MM.1S (cell line): Measurements from ENCODE around the gene AP1B1.
"Not testable (repeated sequence)": the region's sequence is repeated elsewhere in the genome, so short reads cannot be mapped to it uniquely, and the experiment has no call there.

Experiments
- DNase-seq: peaks from one replicate; pipeline ENCODE4 v3.0.0-alpha.2; 2015
- H2AFZ ChIP-seq: fragments of 300-600 bp; sonication (generic); 2 replicates; pipeline ENCODE4 v1.6.0; 2016; ENCODE audit warnings: antibody characterized with exemption, low read length
- H3F3A ChIP-seq: fragments of 300-600 bp; sonication (generic); 2 replicates; pipeline ENCODE4 v1.6.1; 2016; ENCODE audit warnings: mild to moderate bottlenecking, antibody characterized with exemption, low read length, moderate library complexity, mixed read lengths; ENCODE audit not compliant: insufficient read depth
- H3K27ac ChIP-seq: fragments of 300-600 bp; sonication (generic); 2 replicates; pipeline ENCODE4 v1.5.1; 2016; ENCODE audit warnings: mild to moderate bottlenecking, low read length
- H3K27me3 ChIP-seq: fragments of 300-600 bp; sonication (generic); replicated peaks from 2 replicates; pipeline ENCODE4 v1.6.0; 2016; ENCODE audit warnings: low read length; ENCODE audit not compliant: insufficient read depth
- H3K36me3 ChIP-seq: fragments of 300-600 bp; sonication (generic); replicated peaks from 2 replicates; pipeline ENCODE4 v1.6.1; 2016; ENCODE audit warnings: mild to moderate bottlenecking, low read length, mixed read lengths; ENCODE audit not compliant: insufficient read depth
- H3K4me1 ChIP-seq: fragments of 300-600 bp; sonication (generic); 2 replicates; pipeline ENCODE4 v1.6.1; 2016; ENCODE audit warnings: low read length, mixed read lengths
- H3K4me2 ChIP-seq: fragments of 300-600 bp; sonication (generic); 2 replicates; pipeline ENCODE4 v1.6.0; 2016; ENCODE audit warnings: low read depth, low read length
- H3K4me3 ChIP-seq: fragments of 300-600 bp; sonication (generic); 2 replicates; pipeline ENCODE4 v1.5.1; 2016; ENCODE audit warnings: low read length, mixed read lengths
- H3K79me2 ChIP-seq: fragments of 300-600 bp; sonication (generic); 2 replicates; pipeline ENCODE4 v1.6.1; 2016; ENCODE audit warnings: mixed run types, low read length, mixed read lengths
- H3K9ac ChIP-seq: fragments of 300-600 bp; sonication (generic); 2 replicates; pipeline ENCODE4 v1.6.1; 2016; ENCODE audit warnings: low read length, mixed read lengths
- H3K9me2 ChIP-seq: fragments of 300-600 bp; sonication (generic); replicated peaks from 2 replicates; pipeline ENCODE4 v1.6.1; 2016; ENCODE audit warnings: mild to moderate bottlenecking, low read length, mixed read lengths; ENCODE audit not compliant: insufficient read depth
- H3K9me3 ChIP-seq: fragments of 300-600 bp; sonication (generic); replicated peaks from 2 replicates; pipeline ENCODE4 v1.6.1; 2016; ENCODE audit warnings: mild to moderate bottlenecking, low read length, mixed read lengths; ENCODE audit not compliant: insufficient read depth
- H4K20me1 ChIP-seq: fragments of 300-600 bp; sonication (generic); 2 replicates; pipeline ENCODE4 v1.6.1; 2016; ENCODE audit warnings: mild to moderate bottlenecking, low read length, moderate library complexity, mixed read lengths; ENCODE audit not compliant: insufficient read depth
- EZH2 ChIP-seq: fragments of 300-600 bp; sonication (generic); optimal IDR thresholded peaks from 2 replicates; pipeline ENCODE3; 2017; ENCODE audit warnings: low read depth, mild to moderate bottlenecking, antibody characterized with exemption, low read length, mixed read lengths
- EZH2phosphoT487 ChIP-seq: fragments of 300-600 bp; sonication (generic); IDR thresholded peaks from 2 replicates; pipeline ENCODE4 v1.6.1; 2018; ENCODE audit warnings: antibody characterized with exemption, low read length
- TF ChIP-seq, protein P1 (sequence below): fragments of 300-600 bp; sonication (generic); IDR thresholded peaks from 2 replicates; pipeline ENCODE4 v1.5.1; 2016; ENCODE audit warnings: antibody characterized with exemption, low read length, mixed read lengths

AP1B1 gene

DNA sequence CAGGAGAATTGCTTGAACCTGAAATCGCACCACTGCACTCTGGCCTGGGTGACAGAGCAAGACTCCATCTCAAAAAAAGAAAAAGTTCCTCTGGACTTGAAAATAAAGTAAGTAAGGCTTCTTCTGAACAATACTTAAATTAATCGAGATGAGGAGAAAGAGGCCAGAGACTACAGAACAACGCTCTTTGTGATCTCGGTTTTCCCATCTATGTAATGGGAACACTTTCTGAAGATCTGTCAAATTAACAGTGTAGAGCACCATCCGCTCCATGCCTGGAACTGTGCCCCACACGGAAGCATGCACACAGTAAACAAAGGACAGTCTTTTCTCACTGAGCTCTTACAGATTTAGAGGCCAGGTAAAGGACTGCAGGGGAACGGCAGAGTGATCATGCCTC lies 9.1 kb downstream of the AP1B1 start:
- H3K27me3 ChIP-seq = no peaks in the 10 kb centered on the region
- H4K20me1 ChIP-seq = no peaks in the 10 kb centered on the region
- no peak overlapping the region for H3K4me3 ChIP-seq
- no peak for DNase-seq
- peaks cover 86% of the 10 kb centered on the region for H3K79me2 ChIP-seq
- no peak overlapping the region for H3K9ac ChIP-seq
- no peaks in the 10 kb centered on the region for H3K9me2 ChIP-seq
- peaks cover 9% of the 10 kb centered on the region for H3F3A ChIP-seq
- H3K9me3 ChIP-seq = no peaks in the 10 kb centered on the region
- H3K36me3 ChIP-seq = no peaks in the 10 kb centered on the region
- H2AFZ ChIP-seq = no peak overlapping the region
- no peak overlapping the region for H3K27ac ChIP-seq
- TF ChIP-seq, protein P1, sequence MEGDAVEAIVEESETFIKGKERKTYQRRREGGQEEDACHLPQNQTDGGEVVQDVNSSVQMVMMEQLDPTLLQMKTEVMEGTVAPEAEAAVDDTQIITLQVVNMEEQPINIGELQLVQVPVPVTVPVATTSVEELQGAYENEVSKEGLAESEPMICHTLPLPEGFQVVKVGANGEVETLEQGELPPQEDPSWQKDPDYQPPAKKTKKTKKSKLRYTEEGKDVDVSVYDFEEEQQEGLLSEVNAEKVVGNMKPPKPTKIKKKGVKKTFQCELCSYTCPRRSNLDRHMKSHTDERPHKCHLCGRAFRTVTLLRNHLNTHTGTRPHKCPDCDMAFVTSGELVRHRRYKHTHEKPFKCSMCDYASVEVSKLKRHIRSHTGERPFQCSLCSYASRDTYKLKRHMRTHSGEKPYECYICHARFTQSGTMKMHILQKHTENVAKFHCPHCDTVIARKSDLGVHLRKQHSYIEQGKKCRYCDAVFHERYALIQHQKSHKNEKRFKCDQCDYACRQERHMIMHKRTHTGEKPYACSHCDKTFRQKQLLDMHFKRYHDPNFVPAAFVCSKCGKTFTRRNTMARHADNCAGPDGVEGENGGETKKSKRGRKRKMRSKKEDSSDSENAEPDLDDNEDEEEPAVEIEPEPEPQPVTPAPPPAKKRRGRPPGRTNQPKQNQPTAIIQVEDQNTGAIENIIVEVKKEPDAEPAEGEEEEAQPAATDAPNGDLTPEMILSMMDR = no peak
- TF ChIP-seq EZH2phosphoT487 (no peak), EZH2 (no peak)
- H3K4me2 ChIP-seq = no peak overlapping the region
- H3K4me1 ChIP-seq = peaks cover 24% of the 10 kb centered on the region

DNA sequence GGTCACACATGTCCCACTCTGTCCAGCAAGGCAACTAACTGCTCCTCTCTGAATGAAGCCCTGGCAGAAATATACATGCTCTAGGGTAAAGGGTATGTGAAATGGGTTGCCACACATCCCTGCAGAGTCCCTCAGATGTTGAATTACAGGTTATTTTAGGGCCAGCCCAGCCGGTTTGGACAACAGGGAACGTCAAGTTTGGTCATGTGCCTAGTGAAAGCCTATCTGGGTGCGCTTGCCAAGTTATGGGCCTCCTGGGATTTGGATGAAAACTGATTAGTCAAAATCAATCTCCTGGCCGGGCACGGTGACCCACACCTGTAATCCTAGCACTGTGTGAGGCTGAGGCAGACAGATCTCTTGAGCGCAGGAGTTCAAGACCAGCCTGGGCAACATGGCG lies 10.4 kb downstream of the AP1B1 start:
- DNase-seq = no peak
- TF ChIP-seq, protein P1 = no peak
- Histone ChIP-seq H3K27ac (peak overlapping the region; percentile 37; the same call in 1 of the 2 replicates), H4K20me1 (no peaks in the 10 kb centered on the region), H3K27me3 (no peaks in the 10 kb centered on the region), H3K9ac (no peak overlapping the region), H3K79me2 (peaks cover 86% of the 10 kb centered on the region), H3K4me3 (no peak overlapping the region), H3K9me2 (no peaks in the 10 kb centered on the region), H3K9me3 (no peaks in the 10 kb centered on the region), H3K36me3 (no peaks in the 10 kb centered on the region), H3F3A (peaks cover 11% of the 10 kb centered on the region), H2AFZ (no peak overlapping the region), H3K4me2 (0 out of 2 replicates have a peak overlapping the region, but pooled peaks have one; percentile 20), H3K4me1 (peaks cover 27% of the 10 kb centered on the region)

DNA sequence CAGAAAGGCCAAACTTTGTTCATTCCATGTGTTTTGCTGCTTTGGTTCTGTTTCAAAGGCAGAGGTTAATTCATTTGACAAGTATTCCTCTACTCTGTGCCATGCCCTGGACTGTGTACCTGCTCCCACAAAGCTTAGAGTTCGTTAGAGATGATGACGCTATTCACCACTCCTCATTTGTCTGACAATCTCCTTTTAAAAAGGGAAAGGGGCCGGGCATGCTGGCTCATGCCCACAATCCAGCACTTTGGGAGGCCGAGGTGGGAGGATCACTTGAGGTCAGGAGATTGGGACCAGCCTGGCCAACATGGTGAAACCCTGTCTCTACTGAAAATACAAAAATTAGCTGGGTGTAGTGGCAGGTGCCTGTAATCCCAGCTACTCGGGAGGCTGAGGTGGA lies 11.7 kb downstream of the AP1B1 start:
- H2AFZ ChIP-seq, H3K9me2 ChIP-seq, DNase-seq, H3K4me2 ChIP-seq, H3K36me3 ChIP-seq, H3K9me3 ChIP-seq, H3K9ac ChIP-seq, H3K27ac ChIP-seq, H4K20me1 ChIP-seq, H3K27me3 ChIP-seq, H3K4me3 ChIP-seq: not testable (repeated sequence)
- H3K4me1 ChIP-seq = peaks cover 27% of the 10 kb centered on the region
- peaks cover 86% of the 10 kb centered on the region for H3K79me2 ChIP-seq
- H3F3A ChIP-seq = peaks cover 11% of the 10 kb centered on the region

DNA sequence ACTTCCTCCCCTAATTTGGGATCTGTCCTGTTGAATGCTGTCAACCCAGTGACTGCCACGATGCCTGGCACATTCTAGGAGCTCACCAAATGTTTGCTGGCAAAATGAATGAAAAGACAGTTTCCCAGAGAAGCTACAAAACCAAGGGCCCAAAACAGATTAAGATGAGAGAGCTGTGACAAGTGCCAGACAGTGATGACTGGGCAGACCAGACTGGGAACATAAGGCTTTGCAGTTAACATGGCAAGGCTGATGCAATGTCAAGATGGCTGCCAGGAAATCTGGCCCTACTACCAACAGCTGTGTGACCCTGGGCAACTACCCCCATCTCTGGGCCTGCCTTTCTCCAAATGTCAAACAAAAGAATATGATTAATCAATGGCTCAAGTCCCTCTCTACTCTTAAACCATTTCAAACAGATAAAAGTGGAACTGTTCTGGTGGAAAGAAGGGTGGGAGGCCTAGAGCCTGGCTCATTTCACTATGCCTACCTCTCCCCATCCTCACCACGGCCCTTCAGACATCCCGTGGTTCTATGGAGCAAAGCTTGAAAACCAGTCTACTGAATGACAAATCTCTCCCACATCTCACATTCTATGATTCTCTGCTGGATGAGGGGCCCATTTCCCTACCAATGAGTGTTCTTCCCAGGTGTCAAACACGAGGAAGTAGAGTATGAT lies 12.8 kb downstream of the AP1B1 start:
- Histone ChIP-seq H3K36me3 (no peaks in the 10 kb centered on the region), H3K4me1 (peaks cover 27% of the 10 kb centered on the region), H3K27ac (no peak overlapping the region), H3K9me2 (no peaks in the 10 kb centered on the region), H3K4me3 (no peak overlapping the region), H3K9me3 (no peaks in the 10 kb centered on the region), H3K79me2 (peaks cover 83% of the 10 kb centered on the region), H3K27me3 (no peaks in the 10 kb centered on the region), H3K9ac (no peak overlapping the region), H3K4me2 (no peak overlapping the region), H4K20me1 (no peaks in the 10 kb centered on the region), H2AFZ (no peak overlapping the region), H3F3A (peaks cover 11% of the 10 kb centered on the region)
- no peak for DNase-seq
- TF ChIP-seq, protein P1 = no peak
- TF ChIP-seq EZH2phosphoT487 (no peak), EZH2 (no peak)

DNA sequence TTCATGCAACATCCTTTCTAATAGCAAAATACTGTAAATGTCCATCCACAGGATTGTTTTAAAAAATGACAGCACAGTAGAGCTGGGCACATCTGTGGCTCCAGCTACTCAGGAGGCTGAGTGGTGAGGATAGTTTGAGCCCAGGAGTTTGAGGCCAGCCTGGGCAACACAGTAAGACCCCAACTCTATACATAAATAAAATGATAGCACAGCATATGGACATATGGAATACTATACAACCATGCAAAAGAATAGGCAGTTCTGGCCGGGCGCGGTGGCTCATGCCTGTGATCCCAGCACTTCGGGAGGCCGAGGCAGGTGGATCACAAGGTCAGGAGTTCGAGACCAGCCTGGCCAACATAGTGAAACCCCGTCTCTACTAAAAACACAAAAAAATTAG lies 13.6 kb downstream of the AP1B1 start:
- DNase-seq, H2AFZ ChIP-seq, H3K27me3 ChIP-seq, H3K9ac ChIP-seq, H3K36me3 ChIP-seq, H3K4me3 ChIP-seq, H3K9me2 ChIP-seq, H4K20me1 ChIP-seq, H3K27ac ChIP-seq, H3K9me3 ChIP-seq: not testable (repeated sequence)
- Histone ChIP-seq H3K4me1 (peaks cover 27% of the 10 kb centered on the region), H3F3A (peaks cover 11% of the 10 kb centered on the region), H3K79me2 (peaks cover 83% of the 10 kb centered on the region), H3K4me2 (peak overlapping the region; percentile 27)
